ENCODE data around the gene PHC2. TPM values are rescaled to one million over a fixed set of nuclear protein-coding genes. Genes with fewer than 3 reads are reported as not detected.
A peak's percentile ranks its signal among the peaks of the same experiment; 100 is the strongest.

Gene PHC2
- total RNA-seq, 6 experiments from 2014 or later = 49.3 to 86.5 (median 66.8) TPM

DNA sequence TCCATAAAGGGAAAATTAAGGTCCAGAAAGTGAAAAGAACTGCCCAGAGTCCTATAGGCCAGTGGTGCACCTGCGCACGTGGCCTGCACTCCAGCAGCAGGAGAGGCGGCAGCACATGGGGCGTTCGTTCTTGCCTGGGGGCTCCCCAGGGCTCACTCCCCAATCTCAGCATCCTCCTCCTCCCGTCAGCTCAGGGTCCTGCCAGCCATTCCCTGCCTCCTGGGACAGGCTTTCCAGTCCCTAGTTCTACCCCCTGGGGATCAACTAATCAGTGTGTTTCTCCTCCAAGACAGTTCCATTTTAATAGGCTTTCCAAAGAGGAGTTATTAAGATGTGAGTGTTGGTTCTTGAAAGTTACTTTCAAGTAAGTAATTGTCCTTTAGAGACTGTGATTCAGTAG is 108.8 kb downstream of the PHC2 start:
- DNase-seq = no peak
- H3K9me3 ChIP-seq = no peaks in the 10 kb centered on the region
- H3K27ac ChIP-seq = no peak overlapping the region
- intact Hi-C loops (cut with DNase I) = no loop called here
- peaks cover 0 to 8% (median 0%) of the 10 kb centered on the region in 4 donors for H3K4me1 ChIP-seq
- no peaks in the 10 kb centered on the region for H3K27me3 ChIP-seq
- TF ChIP-seq, protein P1, sequence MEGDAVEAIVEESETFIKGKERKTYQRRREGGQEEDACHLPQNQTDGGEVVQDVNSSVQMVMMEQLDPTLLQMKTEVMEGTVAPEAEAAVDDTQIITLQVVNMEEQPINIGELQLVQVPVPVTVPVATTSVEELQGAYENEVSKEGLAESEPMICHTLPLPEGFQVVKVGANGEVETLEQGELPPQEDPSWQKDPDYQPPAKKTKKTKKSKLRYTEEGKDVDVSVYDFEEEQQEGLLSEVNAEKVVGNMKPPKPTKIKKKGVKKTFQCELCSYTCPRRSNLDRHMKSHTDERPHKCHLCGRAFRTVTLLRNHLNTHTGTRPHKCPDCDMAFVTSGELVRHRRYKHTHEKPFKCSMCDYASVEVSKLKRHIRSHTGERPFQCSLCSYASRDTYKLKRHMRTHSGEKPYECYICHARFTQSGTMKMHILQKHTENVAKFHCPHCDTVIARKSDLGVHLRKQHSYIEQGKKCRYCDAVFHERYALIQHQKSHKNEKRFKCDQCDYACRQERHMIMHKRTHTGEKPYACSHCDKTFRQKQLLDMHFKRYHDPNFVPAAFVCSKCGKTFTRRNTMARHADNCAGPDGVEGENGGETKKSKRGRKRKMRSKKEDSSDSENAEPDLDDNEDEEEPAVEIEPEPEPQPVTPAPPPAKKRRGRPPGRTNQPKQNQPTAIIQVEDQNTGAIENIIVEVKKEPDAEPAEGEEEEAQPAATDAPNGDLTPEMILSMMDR (IDR thresholded peaks at IDR 0.05) = no peak
- ATAC-seq = no peak
- no peak overlapping the region for H3K4me3 ChIP-seq
- no CpG with 5 or more reads among the region's 6 CpGs for WGBS (ENCODE audit: insufficient coverage, low coverage, low lambda C conversion rate, missing lambda C conversion rate)
- peaks cover 22 to 45% (median 39%) of the 10 kb centered on the region in 4 donors for H3K36me3 ChIP-seq

GRCh38 chr1:33321178-33321577 is 109.7 kb downstream of the PHC2 start:
- Histone ChIP-seq H3K4me3 (no peak overlapping the region), H3K27me3 (no peaks in the 10 kb centered on the region), H3K36me3 (peaks cover 22 to 36% (median 32%) of the 10 kb centered on the region in 4 donors), H3K9me3 (no peaks in the 10 kb centered on the region), H3K27ac (no peak overlapping the region), H3K4me1 (no peaks in the 10 kb centered on the region)
- intact Hi-C loops (cut with DNase I) = no loop called here
- 56% methylated on average over 3 of the region's 5 CpGs for WGBS (ENCODE audit: insufficient coverage, low coverage, low lambda C conversion rate, missing lambda C conversion rate)
- ATAC-seq (peak in 1 of 4 donors; percentile 27), DNase-seq (no peak)
- no peak for TF ChIP-seq POLR2A (IDR thresholded peaks at IDR 0.05)
- TF ChIP-seq, protein P1 (IDR thresholded peaks at IDR 0.05) = no peak

GRCh38 chr1:33320619-33321165 is 110.2 kb downstream of the PHC2 start, which contains the start of gene A3GALT2:
TSS of gene A3GALT2 (minus strand) at chr1:33321098. CDS start at chr1:33321098, 0 bp downstream.
- TF ChIP-seq POLR2A (IDR thresholded peaks at IDR 0.05) = no peak
- TF ChIP-seq, protein P1 (IDR thresholded peaks at IDR 0.05) = no peak
- 49% methylated on average over 3 of the region's 8 CpGs for WGBS (ENCODE audit: insufficient coverage, low coverage, low lambda C conversion rate, missing lambda C conversion rate)
- Histone ChIP-seq H3K4me1 (no peaks in the 10 kb centered on the region), H3K9me3 (no peaks in the 10 kb centered on the region), H3K27ac (no peak within 1 kb of the TSS), H3K4me3 (no peak within 1 kb of the TSS), H3K27me3 (no peaks in the 10 kb centered on the region), H3K36me3 (peaks cover 18 to 31% (median 27%) of the 10 kb centered on the region in 4 donors)
- intact Hi-C loops (cut with DNase I) = no loop called here
- DNase-seq (no peak), ATAC-seq (peak in 1 of 4 donors; percentile 27)

DNA sequence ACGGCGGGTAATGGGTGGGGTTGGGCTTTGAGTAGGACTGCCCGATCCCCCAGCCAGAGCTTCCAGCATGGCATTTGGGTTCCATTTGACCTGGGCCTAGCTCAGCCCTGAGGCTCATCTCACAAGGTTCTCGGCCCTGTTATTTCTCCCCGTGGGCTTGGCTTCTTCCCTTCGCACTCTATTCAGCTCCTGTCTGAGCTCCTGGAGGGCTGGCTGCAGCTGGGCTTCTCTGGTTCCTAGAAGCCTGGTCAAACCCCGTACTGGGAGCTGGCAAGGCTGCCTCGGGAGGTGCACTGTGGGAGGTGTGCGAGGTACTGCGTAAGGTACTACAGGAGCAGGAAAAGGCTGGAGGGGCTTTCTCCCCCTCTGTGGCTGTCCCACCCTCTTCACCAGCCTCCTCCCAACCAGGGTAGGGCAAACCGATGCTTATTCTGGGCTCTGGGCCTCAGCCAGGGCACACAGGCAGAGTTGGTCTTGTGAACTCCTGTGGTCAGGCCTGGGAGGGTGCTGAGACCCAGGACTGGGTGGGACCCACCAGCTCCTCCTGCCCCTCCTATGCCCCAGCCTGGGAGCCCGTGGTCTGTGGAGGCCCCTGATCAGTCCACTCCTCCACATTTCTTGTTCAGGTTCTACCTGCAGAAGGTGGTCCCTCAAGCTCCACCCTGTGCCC is 110.8 kb downstream of the PHC2 start:
- intact Hi-C loops (cut with DNase I) = no loop called here
- WGBS (ENCODE audit: insufficient coverage, low coverage, low lambda C conversion rate, missing lambda C conversion rate) = 74% methylated on average over 3 of the region's 12 CpGs

More for the DNA sequence above, 110.8 kb downstream of the PHC2 start:
- no peaks in the 10 kb centered on the region for H3K9me3 ChIP-seq
- DNase-seq (no peak), ATAC-seq (peak in 2 of 4 donors; percentile 3 to 21)
- H3K4me3 ChIP-seq = no peak overlapping the region
- peaks cover 13 to 25% (median 21%) of the 10 kb centered on the region in 4 donors for H3K36me3 ChIP-seq
- H3K27ac ChIP-seq = no peak overlapping the region
- H3K4me1 ChIP-seq = no peaks in the 10 kb centered on the region
- H3K27me3 ChIP-seq = no peaks in the 10 kb centered on the region
- no peak for TF ChIP-seq POLR2A (IDR thresholded peaks at IDR 0.05)
- TF ChIP-seq, protein P1 (IDR thresholded peaks at IDR 0.05) = no peak
